ENCODE data around the gene TTC9C. TPM values are rescaled to one million over a fixed set of nuclear protein-coding genes. Genes with fewer than 3 reads are reported as not detected.

Gene TTC9C
- total and polyA plus RNA-seq, 2 of the 8 experiments (the other 6 are each of a cell fraction or from before 2014, with no cell fraction given), result 25.4 to 34.1 TPM

DNA sequence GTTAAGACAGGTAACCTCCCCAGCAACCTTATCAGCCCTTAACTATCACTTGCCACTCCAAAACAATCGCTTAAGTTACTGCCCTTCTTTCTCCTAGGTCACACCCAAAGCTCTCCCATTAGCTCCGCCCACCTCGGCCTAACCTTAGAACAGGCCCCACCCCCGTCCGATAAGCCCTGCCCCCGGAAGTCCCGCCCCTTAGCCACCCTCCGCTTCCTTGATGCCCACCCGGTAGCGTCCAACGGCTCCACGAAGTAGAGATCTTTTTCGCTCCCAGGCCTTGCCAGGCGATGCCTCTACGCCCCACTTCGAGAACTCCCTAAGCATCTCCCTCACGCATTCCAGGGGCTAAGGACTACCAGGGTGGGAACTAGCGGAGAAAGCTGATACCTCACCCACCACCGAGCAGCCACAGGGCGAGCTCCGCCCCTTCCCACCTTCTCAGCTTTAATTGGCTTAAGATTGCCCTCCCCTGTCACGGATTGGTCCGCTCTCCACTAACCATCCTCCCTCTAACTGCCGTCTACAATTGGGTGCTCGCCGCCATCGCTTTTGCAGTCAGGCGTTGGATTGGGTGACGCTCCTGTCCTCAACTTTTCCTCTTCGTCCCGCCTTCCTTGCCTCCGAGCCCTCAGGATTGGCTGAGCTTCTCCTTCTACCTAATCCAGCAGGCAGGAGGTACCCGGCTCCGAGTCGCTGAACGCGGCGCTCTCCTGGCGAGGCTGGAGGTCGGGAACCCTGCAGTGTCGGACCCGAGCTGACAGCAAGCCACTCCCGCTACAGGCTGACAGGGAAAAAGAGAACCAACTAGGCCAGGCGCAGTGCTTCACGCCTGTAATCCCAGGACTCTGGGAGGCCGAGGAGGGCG lies 25.7 kb downstream of the TTC9C start, which contains the start of gene ZBTB3:
Gene ZBTB3, minus strand, starts transcription at position 425 of the 868 bp plus-strand sequence. CDS start 496 bp downstream, outside the sequence.
- Histone ChIP-seq H2BK15ac (ENCODE audit: low read length) (no peak within 1 kb of the TSS), H2AFZ (ENCODE audit: low read length) (peak within 1 kb of the TSS; percentile 99), H4K20me1 (replicated peaks in 1 of 2; ENCODE audit: control insufficient read depth in 1 of 2, insufficient read depth in 2 of 2, low read length in 2 of 2) (peaks cover 14 to 19% of the 10 kb centered on the region in 2 experiments), H4K5ac (ENCODE audit: insufficient read length, low read depth, low read length) (peak within 1 kb of the TSS; percentile 98), H4K8ac (ENCODE audit: extremely low read depth, insufficient read depth, low read length) (peak within 1 kb of the TSS; percentile 98; the same call in 1 of the 2 replicates), H2BK20ac (ENCODE audit: low read length) (no peak within 1 kb of the TSS), H3K79me1 (ENCODE audit: low read depth, low read length) (peaks cover 16% of the 10 kb centered on the region), H3K9ac (replicated peaks in 1 of 4; ENCODE audit: extremely low read depth in 1 of 4, low read depth in 3 of 4, low read length in 3 of 4) (peak within 1 kb of the TSS; percentile 60 to 95 (median 86)), H3K14ac (ENCODE audit: insufficient read length) (no peak within 1 kb of the TSS), H3K4me3 (ENCODE audit: extremely low read depth in 1 of 4, insufficient read depth in 2 of 4, low read depth in 3 of 4, low read length in 4 of 4) (peak within 1 kb of the TSS; percentile 74 to 89 (median 82)), H3K4me1 (replicated peaks in 1 of 4; ENCODE audit: control insufficient read depth in 3 of 4, insufficient read depth in 4 of 4, low read length in 3 of 4) (peaks cover 4 to 9% (median 6%) of the 10 kb centered on the region in 4 experiments), H4K91ac (replicated peaks; ENCODE audit: insufficient read length, low read length) (peak within 1 kb of the TSS; percentile 57), H3K4me2 (ENCODE audit: insufficient read depth in 1 of 2, low read depth in 2 of 2, low read length in 2 of 2) (peak within 1 kb of the TSS; percentile 63 to 82), H3K18ac (ENCODE audit: extremely low read depth, low read length) (peak within 1 kb of the TSS; percentile 99), H2AK5ac (ENCODE audit: low read depth, low read length) (no peak within 1 kb of the TSS), H3K9me3 (ENCODE audit: insufficient read depth in 2 of 2, low read depth in 1 of 2, low read length in 1 of 2) (no peaks in the 10 kb centered on the region), H3K79me2 (ENCODE audit: control insufficient read depth in 1 of 2, insufficient read depth in 2 of 2, low read length in 2 of 2) (peaks cover 10 to 55% of the 10 kb centered on the region in 2 experiments), H2BK120ac (replicated peaks; ENCODE audit: low read depth, low read length) (no peak within 1 kb of the TSS), H3K36me3 (ENCODE audit: control insufficient read depth in 2 of 4, insufficient read depth in 4 of 4, low read length in 3 of 4) (peaks cover 14 to 33% (median 17%) of the 10 kb centered on the region in 4 experiments), H3K23me2 (ENCODE audit: low read depth, low read length) (no peaks in the 10 kb centered on the region; the same call in 1 of the 2 replicates), H3K27me3 (replicated peaks in 1 of 4; ENCODE audit: control insufficient read depth in 3 of 4, extremely low read depth in 1 of 4, insufficient read depth in 3 of 4, low read length in 3 of 4) (no peaks in the 10 kb centered on the region), H3K27ac (ENCODE audit: low read depth, low read length) (peak within 1 kb of the TSS; percentile 86), H3K23ac (ENCODE audit: insufficient read length) (no peak within 1 kb of the TSS), H3K56ac (replicated peaks; ENCODE audit: insufficient read length, low read depth, low read length) (peak within 1 kb of the TSS; percentile 39), H3K4ac (replicated peaks; ENCODE audit: insufficient read length, low read depth, low read length) (no peak within 1 kb of the TSS), H2BK5ac (ENCODE audit: low read depth, low read length) (peak within 1 kb of the TSS; percentile 96), H2BK12ac (ENCODE audit: low read depth, low read length) (peak within 1 kb of the TSS; percentile 82; the same call in 1 of the 2 replicates)
- POLR2A ChIA-PET (ENCODE audit: partially characterized antibody), result interaction anchor here (0.7 to 16.9 kb wide), 32 partner anchors 8 to 180 kb away, joined by 3 to 192 read pairs (median 6); partner anchors contain the start of genes BSCL2, C11orf98, CSKMT and EEF1G
- peak; percentile 90 for FAIRE-seq
- DNase-seq (ENCODE audit: low read depth in 1 of 2, low spot score in 2 of 2), result peak; percentile 97 to 99
- 3% methylated on average over 42 of the region's 47 CpGs; no CpG with 5 or more reads in 1 of the 2 experiments for WGBS, 2 experiments (ENCODE audit: extremely low coverage in 1 of 2, insufficient coverage in 1 of 2, insufficient read length in 1 of 2, insufficient replicate concordance in 2 of 2, low coverage in 1 of 2, low lambda C conversion rate in 2 of 2, missing lambda C conversion rate in 1 of 2)
- CTCF ChIA-PET (ENCODE audit: partially characterized antibody), result interaction anchor here (0.6 to 5.4 kb wide), 14 partner anchors 8 to 160 kb away, joined by 3 to 48 read pairs (median 4); partner anchors contain the start of genes HNRNPUL2, POLR2G, TAF6L and TMEM179B
- no peak for TF ChIP-seq NANOG (IDR thresholded peaks at IDR 0.05; ENCODE audit: insufficient read depth, low read depth, low read length, poor library complexity, severe bottlenecking)
- no peak for TF ChIP-seq CHD1 (IDR thresholded peaks at IDR 0.05; ENCODE audit: low read depth, low read length)
- TF ChIP-seq, protein P1, sequence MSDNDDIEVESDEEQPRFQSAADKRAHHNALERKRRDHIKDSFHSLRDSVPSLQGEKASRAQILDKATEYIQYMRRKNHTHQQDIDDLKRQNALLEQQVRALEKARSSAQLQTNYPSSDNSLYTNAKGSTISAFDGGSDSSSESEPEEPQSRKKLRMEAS (IDR thresholded peaks at IDR 0.05), result peak; percentile 59
- TF ChIP-seq GABPA (IDR thresholded peaks at IDR 0.05; ENCODE audit: borderline replicate concordance, insufficient read depth, low read length), result peak; percentile 81
- TF ChIP-seq RAD21 (IDR thresholded peaks at IDR 0.05 in 1 of 2, conservative IDR thresholded peaks at IDR 0.05 in 1 of 2; ENCODE audit: low read depth in 2 of 2, low read length in 2 of 2), result 0 out of 4 replicates have a peak, but pooled peaks of 1 of the 2 experiments have one; percentile 6
- TF ChIP-seq POLR2AphosphoS5 (IDR thresholded peaks at IDR 0.05; ENCODE audit: low read depth, low read length), result peak; percentile 79
- TF ChIP-seq MAFK (IDR thresholded peaks at IDR 0.05; ENCODE audit: low read depth, low read length), result no peak
- TF ChIP-seq EZH2 (IDR thresholded peaks at IDR 0.05; ENCODE audit: low read depth, low read length, severe bottlenecking), result no peak
- TF ChIP-seq RXRA (IDR thresholded peaks at IDR 0.05; ENCODE audit: insufficient read depth, low read depth, low read length), result no peak
- TF ChIP-seq YY1 (IDR thresholded peaks at IDR 0.05; ENCODE audit: low read depth, low read length), result no peak; the same call in 1 of the 2 replicates

Measured in H1 (cell line).